ENCODE data around the gene RTN4R.

- TF ChIP-seq POLR2A (IDR thresholded peaks at IDR 0.05) (no peak), CTCF (IDR thresholded peaks at IDR 0.05) (no peak)
Measured at GRCh38 chr22:20237480-20238440, 30.4 kb downstream of the RTN4R start.

Measured in lower leg skin (tissue), 3 donors.